ENCODE measurements around the gene WNT7A. TPM values are rescaled to one million over a fixed set of nuclear protein-coding genes. Genes with fewer than 3 reads are reported as not detected.

The WNT7A gene
- total and polyA plus RNA-seq, 8 donors = 0.35 TPM; not detected in 7

- H3K36me3 ChIP-seq = no peaks in the 10 kb centered on the region
- H3K27me3 ChIP-seq = peaks cover 0 to 35% (median 1%) of the 10 kb centered on the region in 3 donors
- DNase-seq = no peak
- no peaks in the 10 kb centered on the region for H3K4me1 ChIP-seq
- H3K4me3 ChIP-seq = no peak overlapping the region
- no peak overlapping the region for H3K27ac ChIP-seq
- TF ChIP-seq CTCF (IDR thresholded peaks at IDR 0.05) = no peak
- no peak for TF ChIP-seq POLR2A (IDR thresholded peaks at IDR 0.05)
- TF ChIP-seq POLR2AphosphoS5 (IDR thresholded peaks at IDR 0.05) = no peak
- TF ChIP-seq EP300 (IDR thresholded peaks at IDR 0.05) = no peak
- WGBS, 5 donors = 40 to 61% (median 50%) methylated on average over 5 of the region's 5 CpGs
- no peaks in the 10 kb centered on the region for H3K9me3 ChIP-seq
- intact Hi-C loops (cut with DNase I; ENCODE audit: low total_unique reads) = no loop called here
Measured at GRCh38 chr3:13839726-13840340, 40.0 kb downstream of the WNT7A start.

- no peak overlapping the region for H3K27ac ChIP-seq
- no peak for TF ChIP-seq EP300 (IDR thresholded peaks at IDR 0.05)
- TF ChIP-seq POLR2A (IDR thresholded peaks at IDR 0.05) = no peak
- no peak for TF ChIP-seq CTCF (IDR thresholded peaks at IDR 0.05)
- no peak for TF ChIP-seq POLR2AphosphoS5 (IDR thresholded peaks at IDR 0.05)
- H3K4me3 ChIP-seq = no peak overlapping the region
- no peaks in the 10 kb centered on the region for H3K4me1 ChIP-seq
- H3K9me3 ChIP-seq = no peaks in the 10 kb centered on the region
- no peaks in the 10 kb centered on the region for H3K36me3 ChIP-seq
- peaks cover 0 to 35% (median 0%) of the 10 kb centered on the region in 3 donors for H3K27me3 ChIP-seq
- no peak for DNase-seq
- intact Hi-C loops (cut with DNase I; ENCODE audit: low total_unique reads) = no loop called here
- 50 to 64% (median 53%) methylated on average over 4 of the region's 4 CpGs for WGBS, 5 donors
Measured at GRCh38 chr3:13839253-13839652, 40.6 kb downstream of the WNT7A start.

GRCh38 chr3:13838421-13838820 is 41.5 kb downstream of the WNT7A start:
- TF ChIP-seq POLR2A (IDR thresholded peaks at IDR 0.05) (no peak), EP300 (IDR thresholded peaks at IDR 0.05) (no peak), CTCF (IDR thresholded peaks at IDR 0.05) (no peak), POLR2AphosphoS5 (IDR thresholded peaks at IDR 0.05) (no peak)
- Histone ChIP-seq H3K27ac (no peak overlapping the region), H3K4me3 (no peak overlapping the region), H3K27me3 (peaks cover 0 to 38% (median 0%) of the 10 kb centered on the region in 3 donors), H3K4me1 (no peaks in the 10 kb centered on the region), H3K36me3 (no peaks in the 10 kb centered on the region), H3K9me3 (no peaks in the 10 kb centered on the region)
- no peak for DNase-seq
- intact Hi-C loops (cut with DNase I; ENCODE audit: low total_unique reads) = no loop called here
- WGBS, 5 donors = 68 to 78% (median 76%) methylated on average over 4 of the region's 4 CpGs

GRCh38 chr3:13837751-13838150 is 42.1 kb downstream of the WNT7A start:
- DNase-seq = no peak
- H3K4me3 ChIP-seq = no peak overlapping the region
- no peaks in the 10 kb centered on the region for H3K9me3 ChIP-seq
- H3K27me3 ChIP-seq = peaks cover 0 to 42% (median 0%) of the 10 kb centered on the region in 3 donors
- intact Hi-C loops (cut with DNase I; ENCODE audit: low total_unique reads) = no loop called here
- H3K36me3 ChIP-seq = no peaks in the 10 kb centered on the region
- TF ChIP-seq POLR2AphosphoS5 (IDR thresholded peaks at IDR 0.05) (no peak), EP300 (IDR thresholded peaks at IDR 0.05) (no peak), POLR2A (IDR thresholded peaks at IDR 0.05) (no peak), CTCF (IDR thresholded peaks at IDR 0.05) (no peak)
- H3K4me1 ChIP-seq = no peaks in the 10 kb centered on the region
- WGBS, 5 donors = 75 to 86% (median 77%) methylated on average over 5 to 10 of the region's 10 CpGs
- H3K27ac ChIP-seq = no peak overlapping the region

Measured in stomach (tissue), 9 donors.